ENCODE results near the gene DGKB.

The DGKB gene

GRCh38 chr7:14457568-14458453 lies 444.7 kb downstream of the DGKB start:
- TF ChIP-seq CTCF (IDR thresholded peaks at IDR 0.05; ENCODE audit: low read depth, low read length, missing control alignments): peak; percentile 65
- H3K4me3 ChIP-seq (ENCODE audit: low read depth, low read length): no peak overlapping the region
- peak; percentile 7 for DNase-seq (ENCODE audit: low read depth)

GRCh38 chr7:14449291-14449690 lies 453.3 kb downstream of the DGKB start:
- DNase-seq (ENCODE audit: low read depth): no peak
- TF ChIP-seq CTCF (IDR thresholded peaks at IDR 0.05; ENCODE audit: low read depth, low read length, missing control alignments): no peak
- no peak overlapping the region for H3K4me3 ChIP-seq (ENCODE audit: low read depth, low read length)

- no peak for TF ChIP-seq CTCF (IDR thresholded peaks at IDR 0.05; ENCODE audit: low read depth, low read length, missing control alignments)
- DNase-seq (ENCODE audit: low read depth): no peak
- H3K4me3 ChIP-seq (ENCODE audit: low read depth, low read length): no peak overlapping the region
These were observed 455.7 kb downstream of the DGKB start for GRCh38 chr7:14446829-14447228.

GRCh38 chr7:14446219-14446618 lies 456.3 kb downstream of the DGKB start:
- H3K4me3 ChIP-seq (ENCODE audit: low read depth, low read length): no peak overlapping the region
- no peak for DNase-seq (ENCODE audit: low read depth)
- no peak for TF ChIP-seq CTCF (IDR thresholded peaks at IDR 0.05; ENCODE audit: low read depth, low read length, missing control alignments)

GRCh38 chr7:14438366-14438765 lies 464.2 kb downstream of the DGKB start:
- no peak for DNase-seq (ENCODE audit: low read depth)
- no peak overlapping the region for H3K4me3 ChIP-seq (ENCODE audit: low read depth, low read length)
- TF ChIP-seq CTCF (IDR thresholded peaks at IDR 0.05; ENCODE audit: low read depth, low read length, missing control alignments): no peak

- no peak for DNase-seq (ENCODE audit: low read depth)
- H3K4me3 ChIP-seq (ENCODE audit: low read depth, low read length): no peak overlapping the region
- no peak for TF ChIP-seq CTCF (IDR thresholded peaks at IDR 0.05; ENCODE audit: low read depth, low read length, missing control alignments)
These were observed 465.7 kb downstream of the DGKB start for GRCh38 chr7:14436878-14437277.

GRCh38 chr7:14432924-14433323 lies 469.6 kb downstream of the DGKB start:
- no peak overlapping the region for H3K4me3 ChIP-seq (ENCODE audit: low read depth, low read length)

More at GRCh38 chr7:14432924-14433323, 469.6 kb downstream of the DGKB start:
- no peak for DNase-seq (ENCODE audit: low read depth)
- no peak for TF ChIP-seq CTCF (IDR thresholded peaks at IDR 0.05; ENCODE audit: low read depth, low read length, missing control alignments)

All from GM12864 (cell line).